Measurements from ENCODE around the gene ZBTB48. TPM values are rescaled to one million over a fixed set of nuclear protein-coding genes. Genes with fewer than 3 reads are reported as not detected.

Gene ZBTB48
- total and polyA plus RNA-seq, 2 donors from 2014 or later = 27.1 to 45.5 TPM

DNA sequence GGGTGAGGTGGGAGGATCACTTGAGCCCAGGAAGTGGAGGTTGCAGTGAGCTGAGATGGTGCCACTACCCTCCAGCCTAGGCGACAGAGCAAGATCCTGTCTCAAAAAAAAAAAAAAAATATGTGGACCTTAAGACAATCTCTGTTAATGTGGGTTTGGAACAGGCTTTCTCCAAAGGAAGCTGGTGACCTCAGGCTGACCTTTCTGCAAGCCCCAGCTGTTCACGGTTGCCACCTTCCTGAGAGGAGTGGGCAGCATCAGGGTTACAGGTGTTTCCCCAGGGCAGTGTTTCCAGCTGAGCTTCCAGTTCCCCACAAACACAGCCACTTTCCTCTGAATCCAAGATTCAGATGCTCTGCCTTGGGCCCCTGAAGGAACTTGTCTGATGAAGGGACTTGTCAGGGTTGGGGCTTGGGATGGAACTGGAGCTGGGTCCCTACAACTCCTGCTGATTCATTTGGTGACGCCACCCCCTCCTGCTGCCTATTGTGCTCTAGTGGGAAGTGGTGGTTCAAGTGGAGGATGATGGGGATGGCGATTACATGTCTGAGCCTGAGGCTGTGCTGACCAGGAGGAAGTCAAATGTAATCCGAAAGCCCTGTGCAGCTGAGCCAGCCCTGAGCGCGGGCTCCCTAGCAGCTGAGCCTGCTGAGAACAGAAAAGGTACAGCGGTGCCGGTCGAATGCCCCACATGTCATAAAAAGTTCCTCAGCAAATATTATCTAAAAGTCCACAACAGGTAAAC is 1.9 kb downstream of the ZBTB48 start:
- Histone ChIP-seq H3K9me3 (ENCODE audit: control insufficient read depth in 2 of 3, insufficient read depth in 1 of 3, low read length in 3 of 3) (no peaks in the 10 kb centered on the region), H3K4me3 (ENCODE audit: low read length in 3 of 3) (peak overlapping the region in 1 of 3 donors; percentile 85), H3K4me1 (ENCODE audit: control insufficient read depth in 2 of 3, insufficient read depth in 2 of 3, low read depth in 1 of 3, low read length in 3 of 3) (peaks cover 0 to 30% (median 21%) of the 10 kb centered on the region in 3 donors), H3K27ac (ENCODE audit: low read depth in 2 of 2, low read length in 2 of 2) (peak overlapping the region; percentile 13 to 28), H3K36me3 (ENCODE audit: control insufficient read depth in 2 of 3, insufficient read depth in 3 of 3, low read length in 3 of 3) (no peaks in the 10 kb centered on the region), H3K27me3 (ENCODE audit: control insufficient read depth, insufficient read depth, low read length) (no peaks in the 10 kb centered on the region), H3K9ac (ENCODE audit: low read length in 3 of 3) (peak overlapping the region in 1 of 3 donors; percentile 21)
- DNase-seq = peak in 1 of 5 donors; percentile 66
- TF ChIP-seq, protein P1, sequence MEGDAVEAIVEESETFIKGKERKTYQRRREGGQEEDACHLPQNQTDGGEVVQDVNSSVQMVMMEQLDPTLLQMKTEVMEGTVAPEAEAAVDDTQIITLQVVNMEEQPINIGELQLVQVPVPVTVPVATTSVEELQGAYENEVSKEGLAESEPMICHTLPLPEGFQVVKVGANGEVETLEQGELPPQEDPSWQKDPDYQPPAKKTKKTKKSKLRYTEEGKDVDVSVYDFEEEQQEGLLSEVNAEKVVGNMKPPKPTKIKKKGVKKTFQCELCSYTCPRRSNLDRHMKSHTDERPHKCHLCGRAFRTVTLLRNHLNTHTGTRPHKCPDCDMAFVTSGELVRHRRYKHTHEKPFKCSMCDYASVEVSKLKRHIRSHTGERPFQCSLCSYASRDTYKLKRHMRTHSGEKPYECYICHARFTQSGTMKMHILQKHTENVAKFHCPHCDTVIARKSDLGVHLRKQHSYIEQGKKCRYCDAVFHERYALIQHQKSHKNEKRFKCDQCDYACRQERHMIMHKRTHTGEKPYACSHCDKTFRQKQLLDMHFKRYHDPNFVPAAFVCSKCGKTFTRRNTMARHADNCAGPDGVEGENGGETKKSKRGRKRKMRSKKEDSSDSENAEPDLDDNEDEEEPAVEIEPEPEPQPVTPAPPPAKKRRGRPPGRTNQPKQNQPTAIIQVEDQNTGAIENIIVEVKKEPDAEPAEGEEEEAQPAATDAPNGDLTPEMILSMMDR (IDR thresholded peaks at IDR 0.05; ENCODE audit: borderline replicate concordance, extremely low read depth, insufficient read depth) = no peak
- intact Hi-C loops (cut with DNase I) = no loop called here
- FAIRE-seq = no peak

DNA sequence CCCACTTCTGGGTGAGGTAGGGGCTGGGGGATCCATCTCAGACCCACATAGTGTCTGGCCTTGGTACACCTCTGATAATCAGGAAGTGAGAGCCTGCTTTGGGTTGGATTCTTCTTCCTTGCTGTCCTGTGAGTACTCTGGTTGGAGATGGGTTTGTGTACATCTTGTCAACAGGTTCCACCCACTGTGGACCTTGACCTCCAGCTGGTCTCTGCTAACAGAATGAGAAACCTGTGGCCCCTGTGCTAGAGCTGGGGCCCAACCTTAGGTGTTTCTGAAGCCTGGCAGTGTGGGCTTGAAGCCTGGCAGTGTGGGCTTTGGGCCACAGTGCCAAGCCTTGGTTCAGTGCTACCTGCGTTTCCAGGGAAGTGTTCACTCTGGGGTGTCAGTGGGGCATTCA is 2.6 kb downstream of the ZBTB48 start:
- peaks cover 0 to 30% (median 21%) of the 10 kb centered on the region in 3 donors for H3K4me1 ChIP-seq (ENCODE audit: control insufficient read depth in 2 of 3, insufficient read depth in 2 of 3, low read depth in 1 of 3, low read length in 3 of 3)
- no peaks in the 10 kb centered on the region for H3K36me3 ChIP-seq (ENCODE audit: control insufficient read depth in 2 of 3, insufficient read depth in 3 of 3, low read length in 3 of 3)
- intact Hi-C loops (cut with DNase I) = no loop called here
- TF ChIP-seq, protein P1 (IDR thresholded peaks at IDR 0.05; ENCODE audit: borderline replicate concordance, extremely low read depth, insufficient read depth) = no peak
- FAIRE-seq = no peak
- H3K9me3 ChIP-seq (ENCODE audit: control insufficient read depth in 2 of 3, insufficient read depth in 1 of 3, low read length in 3 of 3) = no peaks in the 10 kb centered on the region
- H3K27ac ChIP-seq (ENCODE audit: low read depth in 2 of 2, low read length in 2 of 2) = no peak overlapping the region
- no peak overlapping the region for H3K9ac ChIP-seq (ENCODE audit: low read length in 3 of 3)
- peak in 1 of 5 donors; percentile 36 for DNase-seq
- no peaks in the 10 kb centered on the region for H3K27me3 ChIP-seq (ENCODE audit: control insufficient read depth, insufficient read depth, low read length)
- H3K4me3 ChIP-seq (ENCODE audit: low read length in 3 of 3) = peak overlapping the region in 1 of 3 donors; percentile 85

DNA sequence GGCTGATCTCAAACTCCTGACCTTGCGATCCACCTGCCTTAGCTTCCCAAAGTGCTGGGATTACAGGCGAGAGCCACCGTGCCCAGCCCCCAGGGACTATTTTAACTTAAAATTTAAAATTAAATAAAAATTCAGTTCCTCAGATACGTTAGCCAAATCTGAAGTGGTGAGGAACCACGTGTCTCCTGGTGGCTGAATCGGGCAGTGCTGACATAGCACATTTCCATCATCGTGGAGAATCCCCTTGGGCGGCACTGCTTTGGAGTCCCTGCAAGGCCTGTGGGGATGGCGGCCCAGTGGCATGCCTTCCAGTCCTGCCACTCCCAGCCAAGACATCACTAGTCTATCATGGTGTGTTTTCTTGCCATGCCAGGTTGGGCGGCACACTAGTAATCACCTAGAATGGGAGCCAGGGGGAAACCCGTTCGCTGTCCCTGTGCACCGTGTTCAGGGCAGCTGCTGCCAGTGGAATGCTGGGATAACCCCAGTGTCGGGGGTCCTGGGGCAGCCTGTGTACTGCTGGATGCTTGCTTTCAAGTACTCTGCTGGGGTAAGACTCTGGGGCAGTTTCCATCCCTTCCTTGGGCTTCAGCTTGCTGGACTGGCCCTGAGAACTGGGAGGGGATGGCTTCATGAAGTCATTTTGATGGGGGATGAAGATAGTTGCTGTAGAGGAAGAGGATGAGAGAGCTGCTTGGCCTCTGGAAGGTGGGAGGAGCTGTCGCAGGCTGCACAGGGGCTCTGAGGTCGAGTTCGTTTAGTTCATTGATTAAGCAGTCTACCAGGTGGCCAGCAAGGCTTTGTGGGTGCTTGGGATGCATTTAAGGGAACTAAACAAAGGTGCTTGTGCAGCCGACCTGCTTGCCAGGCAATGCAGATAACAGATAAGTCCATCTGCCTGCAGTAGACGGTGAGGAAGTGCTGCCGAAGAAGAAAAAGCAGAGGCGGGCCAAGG is 4.6 kb downstream of the ZBTB48 start:
- H3K9ac ChIP-seq (ENCODE audit: low read length in 3 of 3) = no peak overlapping the region
- H3K9me3 ChIP-seq (ENCODE audit: control insufficient read depth in 2 of 3, insufficient read depth in 1 of 3, low read length in 3 of 3) = no peaks in the 10 kb centered on the region
- H3K27ac ChIP-seq (ENCODE audit: low read depth in 2 of 2, low read length in 2 of 2) = no peak overlapping the region
- no peak overlapping the region for H3K4me3 ChIP-seq (ENCODE audit: low read length in 3 of 3)
- TF ChIP-seq, protein P1 (IDR thresholded peaks at IDR 0.05; ENCODE audit: borderline replicate concordance, extremely low read depth, insufficient read depth) = no peak
- no peak for FAIRE-seq
- intact Hi-C loops (cut with DNase I) = no loop called here
- no peak for DNase-seq
- no peaks in the 10 kb centered on the region for H3K27me3 ChIP-seq (ENCODE audit: control insufficient read depth, insufficient read depth, low read length)
- peaks cover 0 to 27% (median 16%) of the 10 kb centered on the region in 3 donors for H3K4me1 ChIP-seq (ENCODE audit: control insufficient read depth in 2 of 3, insufficient read depth in 2 of 3, low read depth in 1 of 3, low read length in 3 of 3)
- peaks cover 2 to 8% (median 6%) of the 10 kb centered on the region in 3 donors for H3K36me3 ChIP-seq (ENCODE audit: control insufficient read depth in 2 of 3, insufficient read depth in 3 of 3, low read length in 3 of 3)

Measured in kidney (tissue), 14 donors.